CD4-positive, alpha-beta memory T cell (primary cell): Measurements from ENCODE around the gene PACRG. TPM values are rescaled to one million over a fixed set of nuclear protein-coding genes. Genes with fewer than 3 reads are reported as not detected.

ENCODE experiments used
- CTCF ChIA-PET: fragments of 350-600 bp; sonication (Branson Sonifier 250); formaldehyde crosslinking; loops from one replicate; lab custom pipeline; 2021; ENCODE audit warnings: inconsistent platforms; ENCODE audit not compliant: partially characterized antibody; lab: Charles Lee
- POLR2A ChIA-PET: fragments of 350-600 bp; sonication (Branson Sonifier 250); formaldehyde crosslinking; loops from one replicate; lab custom pipeline; 2021; ENCODE audit not compliant: partially characterized antibody; lab: Charles Lee
- DNase-seq, 5 donors: peaks; one replicate each; pipeline versions ENCODE4 v3.0.0 to v3.0.0-alpha.2; 2020 to 2022; ENCODE audit warnings: mixed read lengths in 1 of 5
- H3K27ac ChIP-seq: one replicate; pipeline ENCODE4 v1.7.0; 2013; ENCODE audit warnings: low read depth, low read length
- H3K27me3 ChIP-seq: 2 replicates; pipeline ENCODE4 v1.7.0; 2013; ENCODE audit warnings: mild to moderate bottlenecking, low read length, moderate library complexity; ENCODE audit not compliant: insufficient read depth
- H3K36me3 ChIP-seq: 2 replicates; pipeline ENCODE4 v1.7.0; 2013; ENCODE audit warnings: mild to moderate bottlenecking, low read length, moderate library complexity; ENCODE audit not compliant: insufficient read depth
- H3K4me1 ChIP-seq: 2 replicates; pipeline ENCODE4 v1.7.0; 2013; ENCODE audit warnings: mild to moderate bottlenecking, low read length, moderate library complexity; ENCODE audit not compliant: insufficient read depth
- H3K4me3 ChIP-seq, 2 donors: one replicate each; pipeline ENCODE4 v1.7.0; 2013; ENCODE audit warnings: low read length in 2 of 2, mild to moderate bottlenecking in 1 of 2
- H3K9me3 ChIP-seq, 2 donors: one replicate each; pipeline ENCODE4 v1.7.0; 2013; ENCODE audit warnings: low read length in 2 of 2, control low read depth in 1 of 2; ENCODE audit not compliant: control insufficient read depth in 1 of 2
- H3K27ac Mint-ChIP-seq, 7 donors: one replicate each; pipeline ENCODE4 v1.8.0; 2020 to 2021; ENCODE audit warnings: mixed read lengths in 7 of 7, mild to moderate bottlenecking in 6 of 7, inconsistent platforms in 3 of 7, moderate library complexity in 3 of 7
- H3K27me3 Mint-ChIP-seq, 2 donors: one replicate each; pipeline ENCODE4 v1.8.0; 2020 to 2021; ENCODE audit warnings: mixed read lengths in 2 of 2
- H3K36me3 Mint-ChIP-seq, 2 donors: one replicate each; pipeline ENCODE4 v1.8.0; 2020 to 2021; ENCODE audit warnings: mixed read lengths in 2 of 2, inconsistent platforms in 1 of 2, mild to moderate bottlenecking in 1 of 2
- H3K4me1 Mint-ChIP-seq, 4 donors: one replicate each; pipeline ENCODE4 v1.8.0; 2020 to 2021; ENCODE audit warnings: mixed read lengths in 4 of 4, mild to moderate bottlenecking in 1 of 4
- H3K4me3 Mint-ChIP-seq, 8 donors: one replicate each; pipeline ENCODE4 v1.8.0; 2020 to 2021; ENCODE audit warnings: mixed read lengths in 8 of 8, mild to moderate bottlenecking in 7 of 8, moderate library complexity in 6 of 8, inconsistent platforms in 3 of 8
- H3K9me3 Mint-ChIP-seq, 8 donors: one replicate each; pipeline ENCODE4 v1.8.0; 2020 to 2021; ENCODE audit warnings: mixed read lengths in 8 of 8, mild to moderate bottlenecking in 5 of 8, inconsistent platforms in 3 of 8, moderate library complexity in 1 of 8
- intact Hi-C: fragments of 100-400 bp; cut with micrococcal nuclease; formaldehyde crosslinking; loops from one replicate; pipeline ENCODE4 v1.15.1; 2023
- polyA plus RNA-seq, 2 donors: library from polyadenylated mRNA; unstranded; fragments of 300-500 nt; fragmentation: Illumina TruSeq; gene quantifications; one replicate each; pipeline ENCODE4 v1.2.3, GENCODE V29; 2021
- total RNA-seq, 2 experiments: library from RNA; stranded (reverse); gene quantifications; one replicate each; pipeline ENCODE4 v1.2.3, GENCODE V29; 2021

PACRG gene
- total and polyA plus RNA-seq, 4 experiments from 2014 or later, result 0.21 to 1.5 (median 0.81) TPM; not detected in 1

- no peak overlapping the region for H3K27ac Mint-ChIP-seq
- ChIA-PET POLR2A (no interaction called here), CTCF (no interaction called here)
- no peaks in the 10 kb centered on the region for H3K4me1 Mint-ChIP-seq
- peaks cover 0 to 2% (median 0%) of the 10 kb centered on the region in 8 donors for H3K9me3 Mint-ChIP-seq
- intact Hi-C loops, result no loop called here
- H3K4me1 ChIP-seq, result no peaks in the 10 kb centered on the region
- DNase-seq, result no peak
- no peak overlapping the region for H3K4me3 Mint-ChIP-seq
- H3K36me3 Mint-ChIP-seq, result no peaks in the 10 kb centered on the region
- no peak overlapping the region for H3K27ac ChIP-seq
- H3K36me3 ChIP-seq, result no peaks in the 10 kb centered on the region
- no peaks in the 10 kb centered on the region for H3K27me3 ChIP-seq
- H3K27me3 Mint-ChIP-seq, result peaks cover 8 to 9% of the 10 kb centered on the region in 2 donors
- H3K9me3 ChIP-seq, result no peaks in the 10 kb centered on the region
- H3K4me3 ChIP-seq, result no peak overlapping the region
Observed at GRCh38 chr6:163319609-163320366, 592.0 kb downstream of the PACRG start.

- DNase-seq, result no peak
- Mint-ChIP-seq H3K9me3 (peaks cover 0 to 2% (median 0%) of the 10 kb centered on the region in 8 donors), H3K4me1 (no peaks in the 10 kb centered on the region), H3K4me3 (no peak overlapping the region), H3K27ac (no peak overlapping the region), H3K36me3 (no peaks in the 10 kb centered on the region), H3K27me3 (peaks cover 8 to 9% of the 10 kb centered on the region in 2 donors)
- Histone ChIP-seq H3K4me1 (no peaks in the 10 kb centered on the region), H3K36me3 (no peaks in the 10 kb centered on the region), H3K4me3 (no peak overlapping the region), H3K27ac (no peak overlapping the region), H3K9me3 (no peaks in the 10 kb centered on the region), H3K27me3 (no peaks in the 10 kb centered on the region)
- intact Hi-C loops, result no loop called here
- CTCF ChIA-PET, result no interaction called here
- POLR2A ChIA-PET, result no interaction called here
Observed at GRCh38 chr6:163320402-163320801, 592.6 kb downstream of the PACRG start.

DNA sequence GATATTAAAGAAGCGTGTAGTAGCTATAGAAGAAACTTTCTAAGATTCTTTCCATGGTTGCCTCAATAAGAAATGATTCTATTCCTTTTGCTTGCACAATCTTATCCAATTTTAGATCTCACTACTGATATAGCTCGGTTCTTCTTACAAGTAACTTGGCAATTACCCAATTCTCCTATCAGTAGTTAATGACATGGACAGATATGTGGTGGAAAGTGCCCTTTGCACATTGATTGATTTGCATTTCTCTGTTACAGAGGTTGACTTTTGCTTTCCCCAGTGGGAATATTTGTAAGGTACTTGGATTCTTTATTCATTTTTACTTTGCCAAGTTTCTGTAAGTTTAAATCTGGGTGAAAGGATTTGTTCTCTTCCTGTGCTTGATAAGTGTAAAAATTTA lies 593.0 kb downstream of the PACRG start:
- peaks cover 0 to 2% (median 0%) of the 10 kb centered on the region in 8 donors for H3K9me3 Mint-ChIP-seq

GRCh38 chr6:163321717-163322116 lies 593.9 kb downstream of the PACRG start:
- Histone ChIP-seq H3K36me3 (no peaks in the 10 kb centered on the region), H3K4me1 (no peaks in the 10 kb centered on the region), H3K4me3 (no peak overlapping the region), H3K27ac (no peak overlapping the region), H3K9me3 (no peaks in the 10 kb centered on the region), H3K27me3 (no peaks in the 10 kb centered on the region)
- ChIA-PET CTCF (interaction anchor here (0.9 kb wide), 1 partner anchor 22 kb away, joined by 3 read pairs; no protein-coding TSS in a partner anchor), POLR2A (no interaction called here)
- no peak for DNase-seq
- Mint-ChIP-seq H3K36me3 (no peaks in the 10 kb centered on the region), H3K9me3 (peaks cover 0 to 2% (median 0%) of the 10 kb centered on the region in 8 donors), H3K4me1 (no peaks in the 10 kb centered on the region), H3K4me3 (no peak overlapping the region), H3K27ac (no peak overlapping the region), H3K27me3 (peaks cover 6% of the 10 kb centered on the region in 2 donors)
- intact Hi-C loops, result no loop called here

More for the DNA sequence above, 593.0 kb downstream of the PACRG start:
- no peak overlapping the region for H3K27ac Mint-ChIP-seq
- no peaks in the 10 kb centered on the region for H3K4me1 ChIP-seq
- ChIA-PET POLR2A (no interaction called here), CTCF (no interaction called here)
- no peaks in the 10 kb centered on the region for H3K4me1 Mint-ChIP-seq
- H3K36me3 ChIP-seq, result no peaks in the 10 kb centered on the region
- H3K4me3 ChIP-seq, result no peak overlapping the region
- DNase-seq, result no peak
- H3K4me3 Mint-ChIP-seq, result no peak overlapping the region
- H3K27me3 Mint-ChIP-seq, result peaks cover 6% of the 10 kb centered on the region in 2 donors
- no peak overlapping the region for H3K27ac ChIP-seq
- no peaks in the 10 kb centered on the region for H3K9me3 ChIP-seq
- H3K27me3 ChIP-seq, result no peaks in the 10 kb centered on the region
- H3K36me3 Mint-ChIP-seq, result no peaks in the 10 kb centered on the region
- intact Hi-C loops, result no loop called here

GRCh38 chr6:163323274-163323673 lies 595.5 kb downstream of the PACRG start:
- Histone ChIP-seq H3K4me1 (no peaks in the 10 kb centered on the region), H3K9me3 (no peaks in the 10 kb centered on the region), H3K36me3 (no peaks in the 10 kb centered on the region), H3K27ac (no peak overlapping the region), H3K4me3 (no peak overlapping the region), H3K27me3 (no peaks in the 10 kb centered on the region)
- DNase-seq, result no peak
- peaks cover 0 to 2% (median 0%) of the 10 kb centered on the region in 8 donors for H3K9me3 Mint-ChIP-seq
- H3K27me3 Mint-ChIP-seq, result peaks cover 4 to 6% of the 10 kb centered on the region in 2 donors
- H3K27ac Mint-ChIP-seq, result no peak overlapping the region
- intact Hi-C loops, result no loop called here
- H3K4me3 Mint-ChIP-seq, result no peak overlapping the region
- POLR2A ChIA-PET, result no interaction called here
- no peaks in the 10 kb centered on the region for H3K36me3 Mint-ChIP-seq
- H3K4me1 Mint-ChIP-seq, result no peaks in the 10 kb centered on the region
- CTCF ChIA-PET, result no interaction called here

- H3K36me3 ChIP-seq, result no peaks in the 10 kb centered on the region
- Mint-ChIP-seq H3K36me3 (no peaks in the 10 kb centered on the region), H3K4me3 (no peak overlapping the region), H3K9me3 (peaks cover 0 to 2% (median 0%) of the 10 kb centered on the region in 8 donors), H3K27me3 (peaks cover 3 to 6% of the 10 kb centered on the region in 2 donors), H3K27ac (no peak overlapping the region), H3K4me1 (no peaks in the 10 kb centered on the region)
- CTCF ChIA-PET, result no interaction called here
- no peaks in the 10 kb centered on the region for H3K9me3 ChIP-seq
- H3K4me3 ChIP-seq, result no peak overlapping the region
- H3K4me1 ChIP-seq, result no peaks in the 10 kb centered on the region
- H3K27ac ChIP-seq, result no peak overlapping the region
- no peak for DNase-seq
- POLR2A ChIA-PET, result no interaction called here
- intact Hi-C loops, result no loop called here
- H3K27me3 ChIP-seq, result no peaks in the 10 kb centered on the region
Observed at GRCh38 chr6:163323705-163324104, 595.9 kb downstream of the PACRG start.

GRCh38 chr6:163324326-163324687 lies 596.5 kb downstream of the PACRG start:
- no peaks in the 10 kb centered on the region for H3K9me3 ChIP-seq
- intact Hi-C loops, result no loop called here
- H3K36me3 ChIP-seq, result no peaks in the 10 kb centered on the region
- H3K4me3 ChIP-seq, result no peak overlapping the region
- Mint-ChIP-seq H3K27ac (no peak overlapping the region), H3K36me3 (no peaks in the 10 kb centered on the region), H3K9me3 (peaks cover 0 to 2% (median 0%) of the 10 kb centered on the region in 8 donors), H3K4me3 (no peak overlapping the region), H3K27me3 (peaks cover 3 to 6% of the 10 kb centered on the region in 2 donors), H3K4me1 (no peaks in the 10 kb centered on the region)
- no peaks in the 10 kb centered on the region for H3K4me1 ChIP-seq
- POLR2A ChIA-PET, result no interaction called here
- CTCF ChIA-PET, result no interaction called here
- DNase-seq, result no peak
- H3K27ac ChIP-seq, result no peak overlapping the region
- H3K27me3 ChIP-seq, result no peaks in the 10 kb centered on the region
